HG03135 (cell line): ENCODE results near the gene REG3G.
A peak's percentile ranks its signal among the peaks of the same experiment; 100 is the strongest.

Experiments used
- ATAC-seq: cut with Tn5 transposase; IDR thresholded peaks from one replicate; pipeline ENCODE4 v1.9.1; 2021; ENCODE audit warnings: mild to moderate bottlenecking, moderate library complexity; ENCODE audit not compliant: unreplicated experiment

The REG3G gene

GRCh38 chr2:79025421-79025820 is at the start of gene REG3G:
Gene REG3G (plus strand): TSS chr2:79025702. CDS start chr2:79026094, 392 bp downstream.
- no peak for ATAC-seq

GRCh38 chr2:78977661-78978145 is 47.8 kb upstream of the REG3G start:
- peak; percentile 98 for ATAC-seq

GRCh38 chr2:78978340-78978739 is 47.2 kb upstream of the REG3G start:
- ATAC-seq: no peak

- ATAC-seq: no peak
These were observed 45.9 kb upstream of the REG3G start for GRCh38 chr2:78979380-78980151.

GRCh38 chr2:78980152-78980465 is 45.4 kb upstream of the REG3G start:
- ATAC-seq: no peak

GRCh38 chr2:78980871-78981270 is 44.6 kb upstream of the REG3G start:
- no peak for ATAC-seq

- no peak for ATAC-seq
These were observed 42.7 kb upstream of the REG3G start for GRCh38 chr2:78982638-78983330.

GRCh38 chr2:78984386-78984785 is 41.1 kb upstream of the REG3G start:
- no peak for ATAC-seq

GRCh38 chr2:78985558-78985957 is 39.9 kb upstream of the REG3G start:
- ATAC-seq: no peak

- no peak for ATAC-seq
These were observed 36.5 kb upstream of the REG3G start for GRCh38 chr2:78989051-78989450.

GRCh38 chr2:78992451-78992806 is 33.1 kb upstream of the REG3G start:
- ATAC-seq: no peak

GRCh38 chr2:78992807-78993517 is 32.5 kb upstream of the REG3G start:
- ATAC-seq: no peak

GRCh38 chr2:78993518-78994148 is 31.9 kb upstream of the REG3G start:
- no peak for ATAC-seq

- ATAC-seq: no peak
These were observed 30.7 kb upstream of the REG3G start for GRCh38 chr2:78994789-78995188.

- no peak for ATAC-seq
These were observed 26.1 kb upstream of the REG3G start for GRCh38 chr2:78999406-78999805.

GRCh38 chr2:79000008-79000576 is 25.4 kb upstream of the REG3G start:
- no peak for ATAC-seq

- no peak for ATAC-seq
These were observed 24.2 kb upstream of the REG3G start for GRCh38 chr2:79001285-79001684.

- no peak for ATAC-seq
These were observed 20.8 kb upstream of the REG3G start for GRCh38 chr2:79004680-79005079.

GRCh38 chr2:79005216-79005615 is 20.3 kb upstream of the REG3G start:
- ATAC-seq: no peak

- ATAC-seq: no peak
These were observed 16.1 kb upstream of the REG3G start for GRCh38 chr2:79009388-79009787.

GRCh38 chr2:79011496-79011895 is 14.0 kb upstream of the REG3G start:
- no peak for ATAC-seq
